ENCODE measurements around the gene CACNG6.

Gene CACNG6

GRCh38 chr19:53969366-53969765, 22.1 kb upstream of the CACNG6 start:
- DNase-seq (ENCODE audit: low spot score), result no peak

DNA sequence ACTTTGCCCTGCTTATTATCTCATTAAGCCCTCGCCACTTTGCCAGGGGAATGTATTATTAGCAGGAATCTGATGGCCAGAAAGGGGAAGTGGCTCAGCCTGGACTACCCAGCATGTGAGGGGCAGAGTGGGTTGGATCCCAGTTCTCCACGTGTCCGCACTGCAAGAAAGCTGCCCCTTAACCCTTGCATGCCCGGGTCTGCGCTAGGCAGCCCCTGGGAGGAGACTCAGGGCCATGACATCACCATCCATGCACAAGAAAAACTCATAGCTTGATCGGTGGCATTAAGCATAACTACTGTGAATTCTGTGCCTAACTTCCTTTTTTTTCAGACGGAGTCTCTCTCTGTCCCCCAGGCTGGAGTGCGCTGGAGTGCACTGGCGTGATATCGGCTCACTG, 19.8 kb upstream of the CACNG6 start:
- DNase-seq (ENCODE audit: low spot score), result no peak

- DNase-seq (ENCODE audit: low spot score), result peak; percentile 95
Measured at GRCh38 chr19:53977429-53977990, 13.9 kb upstream of the CACNG6 start.

DNA sequence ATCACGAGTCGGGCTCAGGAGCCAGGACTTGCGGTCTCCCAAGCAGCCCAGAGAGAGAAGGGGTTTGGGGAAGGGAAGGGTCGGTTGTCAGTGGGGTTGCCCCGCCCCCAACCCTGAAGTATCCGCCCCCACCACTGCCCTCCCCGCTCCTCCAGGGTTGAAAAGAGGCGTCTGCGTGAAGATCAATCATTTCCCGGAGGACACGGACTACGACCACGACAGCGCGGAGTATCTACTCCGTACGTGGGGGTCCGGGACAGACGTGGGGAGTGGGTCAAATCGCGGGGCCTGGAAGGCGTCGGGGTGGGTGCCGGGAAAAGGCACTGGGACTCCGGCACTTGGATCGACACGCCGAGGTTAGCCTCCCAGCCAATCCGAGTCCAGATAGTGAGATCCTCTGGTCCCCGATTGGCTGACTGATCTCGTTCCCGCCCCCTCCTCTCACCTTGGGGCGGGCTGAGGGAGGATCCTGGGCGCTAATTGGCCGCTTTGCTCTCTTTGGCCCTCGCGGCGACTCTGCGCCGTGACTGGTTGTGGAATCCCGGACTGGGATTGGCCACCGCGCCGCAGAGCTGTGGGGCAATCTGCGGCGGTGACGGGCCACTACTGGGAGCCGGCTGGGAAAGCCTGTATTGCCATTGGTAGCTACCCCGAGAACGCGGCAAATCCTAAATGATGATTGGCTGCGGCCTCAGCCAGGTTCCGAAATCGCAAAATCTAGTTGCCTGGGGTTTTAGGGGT, 13.3 kb upstream of the CACNG6 start:
- peak; percentile 94 for DNase-seq (ENCODE audit: low spot score)

DNA sequence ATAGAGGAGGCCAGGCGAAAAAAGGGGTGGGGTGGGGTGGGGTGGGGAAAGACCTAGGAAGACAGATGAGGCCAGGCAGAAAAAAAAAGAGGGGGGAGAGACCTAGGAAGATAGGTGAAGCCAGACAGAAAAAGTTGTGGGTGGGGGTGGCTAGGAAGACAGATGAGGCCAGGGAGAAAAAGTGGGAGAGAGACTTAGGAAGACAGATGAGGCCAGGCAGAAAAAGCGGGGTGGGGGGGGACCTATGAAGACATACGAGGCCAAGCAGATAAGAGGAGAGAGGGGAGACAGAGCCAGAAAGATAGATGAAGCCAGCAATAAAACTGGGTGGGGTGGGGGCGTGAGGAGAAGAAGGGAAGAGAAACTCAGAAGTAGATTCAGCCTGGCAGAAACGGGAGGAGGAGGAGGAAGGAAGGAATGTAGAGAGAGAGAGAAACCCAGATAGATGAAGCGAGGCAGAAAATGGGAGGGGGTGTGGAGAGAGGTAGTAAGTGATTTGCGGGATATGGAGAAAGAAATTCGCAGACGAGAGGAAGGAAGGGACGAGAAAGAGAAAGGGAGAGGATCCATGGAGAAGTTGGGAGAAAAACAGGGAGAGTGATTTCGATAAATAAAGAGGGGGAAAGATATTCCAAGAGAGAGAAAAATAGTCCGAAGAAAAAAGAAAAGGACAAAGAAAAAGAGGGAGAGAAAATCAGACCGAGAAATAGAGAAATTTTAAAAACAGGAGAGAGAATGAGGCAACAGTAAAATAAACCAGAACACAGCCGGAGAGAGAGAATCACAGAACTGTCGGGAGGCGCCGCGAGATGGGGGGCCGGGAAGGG, 12.2 kb upstream of the CACNG6 start:
- peak; percentile 30 for DNase-seq (ENCODE audit: low spot score)

DNA sequence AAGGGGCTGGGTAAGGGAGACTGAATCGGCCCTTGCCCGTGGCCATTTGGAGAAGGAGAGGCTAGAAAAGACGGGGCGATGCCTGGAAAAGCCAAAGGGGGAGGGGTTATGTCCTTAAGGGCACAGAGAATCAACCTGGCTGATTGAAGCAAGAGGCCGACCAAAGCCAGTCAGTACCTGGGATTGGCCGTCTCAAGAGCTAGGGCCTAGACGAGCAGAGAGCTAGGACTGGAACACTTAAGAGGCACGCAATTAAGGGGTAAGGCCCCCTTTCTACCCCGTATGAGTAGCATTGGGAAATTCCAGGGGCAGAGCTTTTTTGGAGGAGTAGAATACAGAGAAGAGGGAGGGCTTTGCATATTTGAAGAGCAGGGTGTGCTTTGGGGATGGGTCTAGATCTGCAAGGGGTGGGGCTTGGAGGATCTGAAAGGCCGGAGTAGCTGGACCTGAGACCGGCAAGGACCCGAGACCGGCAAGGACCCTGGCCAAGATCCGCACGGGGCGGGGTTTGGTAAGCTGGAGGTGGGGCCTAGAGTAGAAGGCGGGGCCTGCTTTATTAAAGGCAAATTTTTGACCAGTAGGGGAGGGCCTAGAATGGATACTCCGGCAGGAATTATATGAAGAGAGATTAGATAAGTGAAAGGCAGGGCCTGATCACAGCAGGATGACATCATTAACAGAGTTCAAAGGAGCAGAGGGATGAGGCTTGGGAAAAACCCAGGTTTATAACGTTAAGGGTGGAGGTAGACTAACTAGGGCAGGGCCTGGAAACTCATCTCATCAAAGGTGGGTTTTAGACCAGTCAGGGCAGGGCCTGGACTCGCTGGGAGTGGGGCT, 10.7 kb upstream of the CACNG6 start:
- DNase-seq (ENCODE audit: low spot score), result peak; percentile 68

DNA sequence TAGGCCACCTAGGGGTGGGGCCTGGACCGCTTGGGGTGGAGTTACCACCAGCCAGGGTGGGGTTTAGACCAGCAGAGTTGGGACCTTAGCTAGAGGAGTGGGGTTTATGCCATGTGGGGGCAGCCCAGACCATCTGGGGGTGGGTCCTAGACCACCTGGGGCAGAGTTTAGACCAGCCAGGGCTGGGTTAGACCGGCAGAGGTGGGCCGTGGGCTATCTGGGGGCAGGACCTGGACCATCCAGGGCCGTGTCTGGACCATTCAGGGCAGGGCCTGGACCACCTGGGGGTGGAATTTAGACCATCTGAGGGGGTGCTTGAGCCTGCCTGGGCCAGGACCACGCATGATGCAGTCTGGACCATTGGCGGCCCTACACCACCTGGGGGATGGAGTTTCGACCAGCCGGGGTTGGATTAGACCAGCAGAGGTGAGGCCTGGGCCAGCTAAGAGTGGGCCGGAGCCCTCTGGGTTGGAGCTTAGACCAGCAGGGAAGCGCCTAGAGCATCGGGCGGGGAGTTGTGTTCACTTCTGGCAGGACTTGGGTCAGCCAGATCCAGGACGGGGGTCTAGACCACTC, 10.0 kb upstream of the CACNG6 start:
- DNase-seq (ENCODE audit: low spot score), result no peak

DNA sequence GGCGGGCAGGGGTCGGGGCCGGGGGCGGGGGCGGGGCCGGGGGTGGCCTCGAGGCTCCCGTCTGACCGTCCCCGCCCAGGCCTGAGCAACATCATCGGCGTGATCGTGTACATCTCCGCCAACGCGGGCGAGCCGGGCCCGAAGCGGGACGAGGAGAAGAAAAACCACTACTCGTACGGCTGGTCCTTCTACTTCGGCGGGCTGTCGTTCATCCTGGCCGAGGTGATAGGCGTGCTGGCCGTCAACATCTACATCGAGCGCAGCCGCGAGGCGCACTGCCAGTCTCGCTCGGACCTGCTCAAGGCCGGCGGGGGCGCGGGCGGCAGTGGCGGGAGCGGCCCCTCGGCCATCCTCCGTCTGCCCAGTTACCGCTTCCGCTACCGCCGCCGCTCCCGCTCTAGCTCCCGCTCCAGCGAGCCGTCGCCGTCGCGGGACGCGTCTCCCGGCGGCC, 9.4 kb upstream of the CACNG6 start:
- DNase-seq (ENCODE audit: low spot score), result no peak

DNA sequence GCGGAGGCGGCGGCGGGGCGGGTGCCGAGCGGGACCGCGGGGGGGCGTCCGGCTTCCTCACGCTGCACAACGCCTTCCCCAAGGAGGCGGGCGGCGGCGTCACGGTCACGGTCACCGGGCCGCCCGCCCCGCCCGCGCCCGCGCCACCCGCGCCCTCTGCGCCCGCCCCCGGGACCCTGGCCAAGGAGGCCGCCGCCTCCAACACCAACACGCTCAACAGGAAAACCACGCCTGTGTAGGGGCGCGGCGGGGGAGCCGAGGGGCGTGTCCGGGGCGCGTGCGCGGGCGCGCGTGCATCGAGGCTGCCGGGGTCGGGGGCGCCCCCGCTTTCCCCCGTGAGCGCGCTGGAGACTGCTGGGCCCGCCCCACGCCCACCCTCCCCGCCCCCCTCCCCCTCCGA, 8.8 kb upstream of the CACNG6 start:
- DNase-seq (ENCODE audit: low spot score), result no peak

- no peak for DNase-seq (ENCODE audit: low spot score)
Measured at GRCh38 chr19:53983457-53984289, 7.8 kb upstream of the CACNG6 start.

GRCh38 chr19:53985863-53986262, 5.6 kb upstream of the CACNG6 start:
- DNase-seq (ENCODE audit: low spot score), result no peak

DNA sequence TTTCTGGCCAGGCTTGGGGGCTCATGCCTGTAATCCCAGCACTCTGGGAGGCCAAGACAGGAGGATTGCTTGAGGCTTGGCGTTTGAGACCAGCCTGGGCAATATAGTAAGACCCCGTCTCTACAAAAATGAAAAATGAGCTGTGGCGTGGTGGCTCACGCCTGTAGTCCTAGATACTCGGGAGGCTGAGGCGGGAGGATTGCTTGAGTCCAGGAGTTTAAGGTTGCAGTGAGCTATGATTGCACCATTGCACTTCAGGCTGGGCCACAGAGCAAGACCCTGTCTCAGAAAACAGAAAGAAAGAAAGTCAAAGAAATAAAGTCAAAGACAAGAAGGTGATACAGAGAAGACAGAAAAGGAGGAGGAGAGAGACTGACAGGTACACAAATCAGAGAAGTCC, 2.5 kb upstream of the CACNG6 start:
- DNase-seq (ENCODE audit: low spot score), result no peak

DNA sequence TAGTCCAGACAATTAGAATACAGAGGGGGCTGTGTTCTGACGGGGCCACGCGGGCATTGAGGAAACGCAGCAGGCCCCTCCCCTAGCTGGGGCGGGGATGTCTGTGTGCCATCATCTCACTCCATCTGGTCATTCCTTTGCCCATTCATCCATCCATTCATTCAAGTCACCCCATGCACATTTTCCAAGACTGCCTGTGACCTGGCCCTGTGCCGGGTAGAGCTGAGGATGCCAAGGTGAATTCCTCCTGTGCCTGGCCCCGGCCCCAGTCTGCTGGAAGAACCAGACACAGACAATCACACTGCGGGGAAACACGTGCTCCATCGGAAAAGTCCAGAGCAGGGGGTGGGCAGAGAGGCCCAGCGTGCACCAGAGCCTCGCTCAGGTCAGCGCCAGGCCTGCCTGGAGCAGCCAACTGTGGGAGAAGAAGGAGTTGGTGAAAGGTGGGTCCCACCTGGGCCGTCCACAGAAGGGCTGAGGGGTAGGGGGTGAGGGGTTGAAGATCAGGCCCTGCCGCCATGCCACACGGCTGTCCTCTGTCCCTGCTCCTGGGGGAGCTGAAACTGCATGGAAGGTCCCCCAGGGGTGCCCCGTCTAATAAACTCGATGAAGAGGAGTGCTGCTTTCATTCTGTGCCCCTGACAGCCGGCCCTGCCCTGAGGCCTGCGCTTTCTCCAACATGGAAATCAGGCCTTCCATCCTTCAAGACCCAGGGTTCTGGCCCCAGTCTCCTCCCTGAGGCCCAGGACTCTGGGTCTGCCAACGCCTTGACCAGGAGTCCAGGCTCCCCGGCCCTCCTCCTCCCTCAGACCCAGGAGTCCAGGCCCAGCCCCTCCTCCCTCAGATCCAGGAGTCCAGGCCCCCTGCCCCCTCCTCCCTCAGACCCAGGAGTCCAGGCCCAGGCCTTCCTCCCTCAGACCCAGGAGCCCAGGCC, 1.6 kb upstream of the CACNG6 start:
- peak; percentile 35 for DNase-seq (ENCODE audit: low spot score)

DNA sequence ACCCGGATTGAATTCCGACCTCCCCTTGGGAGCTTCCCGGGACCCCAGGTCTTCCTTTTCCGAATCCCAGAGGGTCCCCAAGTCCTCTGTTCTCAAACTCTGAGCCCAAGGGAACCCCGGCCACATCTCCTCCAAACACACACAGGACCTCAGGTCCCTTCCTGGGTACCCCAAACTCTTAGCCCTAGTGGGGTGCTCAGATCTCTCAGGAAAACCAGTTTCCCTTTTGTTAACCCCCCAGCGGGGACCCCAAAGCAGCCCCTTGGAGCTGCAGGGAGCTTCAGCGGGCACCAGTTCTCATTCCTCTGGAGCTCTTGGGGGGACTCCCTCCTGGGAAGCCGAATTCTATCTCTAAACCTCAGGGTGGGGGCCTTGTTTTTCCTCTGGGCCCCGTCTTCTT, 774 bp downstream of the CACNG6 start:
- DNase-seq (ENCODE audit: low spot score), result no peak

DNA sequence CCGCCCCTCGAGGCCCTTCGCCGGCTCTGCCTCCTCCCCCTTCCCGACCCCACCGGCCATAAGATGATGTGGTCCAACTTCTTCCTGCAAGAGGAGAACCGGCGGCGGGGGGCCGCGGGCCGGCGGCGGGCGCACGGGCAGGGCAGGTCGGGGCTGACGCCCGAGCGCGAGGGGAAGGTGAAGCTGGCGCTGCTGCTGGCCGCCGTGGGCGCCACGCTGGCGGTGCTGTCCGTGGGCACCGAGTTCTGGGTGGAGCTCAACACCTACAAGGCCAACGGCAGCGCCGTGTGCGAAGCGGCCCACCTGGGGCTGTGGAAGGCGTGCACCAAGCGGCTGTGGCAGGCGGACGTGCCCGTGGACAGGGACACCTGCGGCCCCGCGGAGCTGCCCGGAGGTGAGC, 1.4 kb downstream of the CACNG6 start:
- no peak for DNase-seq (ENCODE audit: low spot score)

DNA sequence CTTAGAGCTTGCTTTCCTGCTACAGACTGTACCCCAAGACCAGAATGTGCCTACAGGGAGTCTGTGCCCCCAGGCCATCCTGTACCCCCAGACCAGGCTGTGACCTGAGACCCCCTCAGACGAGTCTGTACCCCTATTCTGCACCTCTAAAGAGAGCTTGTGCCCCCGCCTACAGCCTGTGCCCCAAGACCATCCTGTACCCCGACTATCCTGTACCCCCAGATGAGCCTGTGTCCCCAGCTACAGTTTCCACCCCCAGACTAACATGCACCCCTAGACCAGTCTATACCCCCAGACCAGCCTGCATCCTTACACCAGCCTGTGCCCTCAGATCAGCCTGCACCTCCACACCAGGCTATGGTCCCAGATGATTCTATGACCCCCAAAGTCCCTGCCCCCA, 2.0 kb downstream of the CACNG6 start:
- no peak for DNase-seq (ENCODE audit: low spot score)

DNA sequence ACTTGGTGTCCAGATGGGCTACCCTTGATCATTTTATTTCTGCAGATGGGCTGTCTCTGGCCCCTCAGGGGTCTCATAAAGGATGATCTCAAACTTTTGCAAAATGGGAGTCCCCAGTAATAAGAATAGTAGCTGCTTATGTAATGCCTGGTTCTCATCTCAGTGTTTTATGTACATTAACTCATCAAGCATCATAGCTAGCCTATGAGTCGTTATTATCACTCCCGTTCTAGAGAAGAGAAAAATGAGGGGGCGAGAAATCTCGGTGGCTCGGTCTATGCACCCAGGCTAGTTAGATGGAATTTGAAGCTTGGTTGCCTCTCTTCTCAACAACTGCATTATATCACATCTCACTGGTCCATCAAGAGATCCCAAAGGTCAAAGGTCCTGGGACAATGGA, 3.4 kb downstream of the CACNG6 start:
- no peak for DNase-seq (ENCODE audit: low spot score)

- DNase-seq (ENCODE audit: low spot score), result no peak
Measured at GRCh38 chr19:53998223-53998622, 6.8 kb downstream of the CACNG6 start.

DNA sequence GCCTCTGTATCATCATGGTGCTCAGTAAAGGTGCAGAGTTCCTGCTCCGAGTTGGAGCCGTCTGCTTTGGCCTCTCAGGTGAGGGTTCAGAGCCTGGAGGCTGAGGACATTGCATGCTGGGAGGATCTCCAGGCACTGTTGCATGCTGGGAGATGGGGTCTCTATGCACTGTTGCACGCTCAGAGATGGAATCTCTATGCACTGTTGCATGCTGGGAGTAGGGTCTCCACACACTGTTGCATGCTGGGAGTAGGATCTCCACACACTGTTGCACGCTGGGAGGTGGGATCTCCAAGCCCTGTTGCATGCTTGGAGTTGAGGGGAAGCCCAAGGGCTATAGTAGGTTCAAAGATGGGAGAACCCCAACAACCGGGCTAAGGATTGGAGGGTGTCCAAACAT, 8.3 kb downstream of the CACNG6 start:
- DNase-seq (ENCODE audit: low spot score), result no peak

DNA sequence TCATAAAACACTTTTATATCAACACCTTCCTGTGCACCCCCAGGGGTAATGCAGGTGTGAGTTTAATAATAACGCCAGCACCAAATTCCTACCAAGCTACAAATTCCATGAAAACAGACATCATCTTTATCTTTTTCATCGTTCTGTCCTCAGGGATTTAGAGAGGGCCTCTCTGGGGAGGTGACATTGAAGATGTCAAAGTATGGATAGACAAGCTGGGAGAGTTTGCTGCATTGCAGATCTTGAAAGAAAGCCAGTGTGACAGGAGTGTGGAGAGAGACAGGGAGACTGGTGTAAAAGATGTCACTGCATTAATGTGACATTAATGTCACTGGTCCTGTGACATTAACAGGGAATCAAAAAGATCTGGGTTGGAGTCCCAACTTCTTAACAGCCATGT, 10.1 kb downstream of the CACNG6 start:
- no peak for DNase-seq (ENCODE audit: low spot score)

Data from cerebellar cortex (tissue), 1 donor.